Effector memory CD4-positive, alpha-beta T cell (primary cell): ENCODE measurements around the gene KLHL10.

Source experiments
- DNase-seq, 3 donors: peaks; one replicate each; pipeline ENCODE4 v3.0.0-alpha.2; 2020
- H3K27ac ChIP-seq: 2 replicates; pipeline ENCODE4 v1.7.0; 2013; ENCODE audit warnings: mild to moderate bottlenecking, low read length, moderate library complexity; ENCODE audit not compliant: insufficient read depth, poor library complexity, severe bottlenecking
- H3K27me3 ChIP-seq: replicated peaks from 2 replicates; pipeline ENCODE4 v1.7.0; 2013; ENCODE audit warnings: mild to moderate bottlenecking, low read length; ENCODE audit not compliant: insufficient read depth, control insufficient read depth, poor library complexity, severe bottlenecking
- H3K36me3 ChIP-seq: 2 replicates; pipeline ENCODE4 v1.7.0; 2013; ENCODE audit warnings: mild to moderate bottlenecking, low read length, moderate library complexity; ENCODE audit not compliant: control insufficient read depth, insufficient read depth
- H3K4me1 ChIP-seq: 2 replicates; pipeline ENCODE4 v1.7.0; 2013; ENCODE audit warnings: low read length, mild to moderate bottlenecking; ENCODE audit not compliant: control insufficient read depth, insufficient read depth, poor library complexity, severe bottlenecking
- H3K4me3 ChIP-seq: 2 replicates; pipeline ENCODE4 v1.7.0; 2013; ENCODE audit warnings: low read length, low read depth, mild to moderate bottlenecking; ENCODE audit not compliant: insufficient read depth, poor library complexity, severe bottlenecking
- H3K9me3 ChIP-seq: 2 replicates; pipeline ENCODE4 v1.7.0; 2013; ENCODE audit warnings: mild to moderate bottlenecking, low read length, moderate library complexity; ENCODE audit not compliant: control insufficient read depth

The KLHL10 gene

DNA sequence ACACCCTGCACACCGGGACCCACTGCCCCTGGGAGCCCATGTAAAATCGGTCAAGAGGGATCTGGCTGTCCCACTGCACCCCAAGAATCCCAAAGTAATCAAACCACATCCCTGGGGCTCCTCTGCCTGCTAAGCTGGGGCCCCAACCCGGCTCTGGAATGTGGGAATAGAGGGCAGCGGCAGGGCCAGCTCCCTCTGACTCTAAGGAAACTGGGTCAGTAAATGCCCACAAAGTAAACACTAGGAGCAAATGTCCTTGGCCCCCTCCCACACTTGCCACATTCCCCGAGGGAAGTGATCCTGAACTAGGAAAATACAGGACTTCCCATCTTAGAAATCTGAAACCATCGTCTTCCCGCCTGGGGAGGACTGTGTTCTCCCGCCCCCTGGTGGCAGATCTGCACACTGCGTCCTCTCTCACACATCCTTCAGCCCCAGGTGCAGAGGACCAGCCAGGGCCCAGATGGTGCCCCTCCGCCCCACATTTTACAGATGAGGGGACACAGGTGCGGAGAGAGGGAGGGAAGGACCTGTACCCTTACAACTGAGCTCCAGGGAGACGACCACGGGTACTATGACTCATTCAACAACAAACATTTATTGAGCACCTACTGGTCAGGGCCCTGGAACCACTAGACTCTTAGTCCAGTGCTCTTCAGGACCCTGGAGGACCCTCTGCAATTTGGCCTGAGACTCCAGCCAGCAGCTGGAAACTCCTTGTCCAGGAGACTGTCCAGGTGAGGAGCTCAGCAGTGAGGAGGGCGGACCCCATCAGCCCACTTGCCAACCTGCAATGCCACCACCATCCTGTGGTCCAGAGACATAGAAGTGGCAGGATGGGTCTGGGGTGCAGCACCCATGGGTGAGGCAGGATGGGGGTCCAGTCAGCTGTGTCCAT, 36.0 kb upstream of the KLHL10 start:
- no peaks in the 10 kb centered on the region for H3K27me3 ChIP-seq
- peak; percentile 32 to 58 (median 38) for DNase-seq
- H3K4me3 ChIP-seq: no peak overlapping the region
- H3K27ac ChIP-seq: no peak overlapping the region
- no peaks in the 10 kb centered on the region for H3K36me3 ChIP-seq
- H3K4me1 ChIP-seq: no peaks in the 10 kb centered on the region
- no peaks in the 10 kb centered on the region for H3K9me3 ChIP-seq

DNA sequence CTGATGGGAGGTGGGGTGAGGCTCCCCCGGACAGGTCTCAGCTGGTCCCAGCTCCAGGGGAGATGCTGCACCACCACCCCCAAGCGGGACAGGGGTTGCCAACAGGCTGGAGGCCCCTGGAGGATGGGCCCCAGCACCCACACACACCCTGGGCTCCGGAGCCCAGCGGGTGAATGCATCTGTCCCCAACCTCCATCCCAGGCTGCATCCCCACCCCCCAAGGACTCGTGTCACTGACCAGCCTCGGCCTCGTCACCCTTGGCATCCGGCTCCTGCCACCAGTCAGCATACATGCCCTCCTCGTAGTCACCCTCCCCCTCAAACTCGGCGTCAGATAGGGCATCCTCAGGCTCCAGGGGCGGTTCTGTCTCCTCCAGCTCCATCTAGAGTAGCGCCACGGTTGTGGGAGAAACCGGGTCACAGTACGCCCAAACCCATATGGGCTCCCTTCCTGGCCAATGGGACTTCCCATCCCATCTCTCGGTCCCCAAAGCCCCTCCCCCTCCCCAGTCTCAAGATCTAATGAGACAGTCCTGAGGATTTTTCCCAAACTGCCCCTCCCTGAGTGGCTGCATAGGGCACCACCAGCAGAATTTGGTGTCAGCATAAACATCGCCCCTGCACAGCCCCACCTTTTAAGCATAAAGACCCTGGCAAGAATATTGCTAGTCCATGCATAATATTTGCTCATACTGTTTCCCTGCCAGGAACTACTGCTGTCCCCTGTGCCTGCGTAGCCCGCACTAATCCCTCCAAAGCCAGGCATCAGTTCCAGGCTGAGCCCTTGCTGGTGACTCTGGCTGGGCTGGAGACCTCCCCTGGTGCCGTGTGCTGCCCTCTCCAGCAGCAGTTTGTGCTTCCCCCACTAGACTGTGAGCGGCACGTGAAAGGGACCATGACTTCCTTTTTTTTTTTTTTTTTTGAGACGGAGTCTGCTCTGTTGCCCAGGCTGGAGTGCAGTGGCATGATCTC, 34.3 kb upstream of the KLHL10 start:
- Histone ChIP-seq H3K4me3 (no peak overlapping the region), H3K4me1 (no peaks in the 10 kb centered on the region), H3K9me3 (no peaks in the 10 kb centered on the region), H3K27ac (no peak overlapping the region), H3K36me3 (no peaks in the 10 kb centered on the region), H3K27me3 (no peaks in the 10 kb centered on the region)
- no peak for DNase-seq

DNA sequence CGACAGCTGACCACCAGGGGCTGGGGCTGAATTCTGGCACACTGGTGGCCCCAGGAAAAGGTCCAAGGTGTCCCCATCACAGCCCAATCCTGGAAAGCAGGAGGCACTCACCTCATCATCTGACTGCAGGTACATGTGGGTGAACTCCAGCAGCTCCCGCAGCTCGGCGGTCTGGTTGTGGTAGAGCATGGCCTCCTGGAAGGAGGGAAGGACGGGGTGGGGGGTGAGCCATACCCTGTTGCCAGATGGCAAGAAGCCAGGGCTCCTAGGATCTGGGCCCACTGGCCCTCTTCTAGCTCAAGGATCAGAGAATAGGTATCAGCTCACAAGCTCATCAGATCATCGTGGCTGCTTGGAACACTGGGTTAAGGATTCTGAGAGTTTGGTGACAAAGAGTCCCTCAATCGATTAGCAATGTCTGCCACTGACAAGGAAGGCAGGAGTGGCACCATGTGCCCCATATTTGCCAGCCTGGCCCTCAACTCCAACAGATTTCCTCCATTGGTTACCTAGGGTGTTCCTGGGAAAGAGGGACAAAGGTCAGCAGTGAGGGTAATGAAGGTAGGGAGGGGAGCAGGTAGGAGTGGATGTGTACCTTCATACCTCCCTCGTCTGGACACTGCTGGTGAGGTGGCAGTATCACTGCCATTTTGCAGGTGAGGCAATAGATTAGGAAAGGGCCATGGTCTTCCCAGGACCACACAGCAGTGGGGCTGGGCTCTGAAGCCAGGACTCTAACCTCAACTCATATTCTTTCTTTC, 30.8 kb upstream of the KLHL10 start:
- Histone ChIP-seq H3K36me3 (no peaks in the 10 kb centered on the region), H3K9me3 (no peaks in the 10 kb centered on the region), H3K27ac (no peak overlapping the region), H3K27me3 (no peaks in the 10 kb centered on the region), H3K4me1 (peaks cover 13% of the 10 kb centered on the region), H3K4me3 (no peak overlapping the region)
- no peak for DNase-seq

DNA sequence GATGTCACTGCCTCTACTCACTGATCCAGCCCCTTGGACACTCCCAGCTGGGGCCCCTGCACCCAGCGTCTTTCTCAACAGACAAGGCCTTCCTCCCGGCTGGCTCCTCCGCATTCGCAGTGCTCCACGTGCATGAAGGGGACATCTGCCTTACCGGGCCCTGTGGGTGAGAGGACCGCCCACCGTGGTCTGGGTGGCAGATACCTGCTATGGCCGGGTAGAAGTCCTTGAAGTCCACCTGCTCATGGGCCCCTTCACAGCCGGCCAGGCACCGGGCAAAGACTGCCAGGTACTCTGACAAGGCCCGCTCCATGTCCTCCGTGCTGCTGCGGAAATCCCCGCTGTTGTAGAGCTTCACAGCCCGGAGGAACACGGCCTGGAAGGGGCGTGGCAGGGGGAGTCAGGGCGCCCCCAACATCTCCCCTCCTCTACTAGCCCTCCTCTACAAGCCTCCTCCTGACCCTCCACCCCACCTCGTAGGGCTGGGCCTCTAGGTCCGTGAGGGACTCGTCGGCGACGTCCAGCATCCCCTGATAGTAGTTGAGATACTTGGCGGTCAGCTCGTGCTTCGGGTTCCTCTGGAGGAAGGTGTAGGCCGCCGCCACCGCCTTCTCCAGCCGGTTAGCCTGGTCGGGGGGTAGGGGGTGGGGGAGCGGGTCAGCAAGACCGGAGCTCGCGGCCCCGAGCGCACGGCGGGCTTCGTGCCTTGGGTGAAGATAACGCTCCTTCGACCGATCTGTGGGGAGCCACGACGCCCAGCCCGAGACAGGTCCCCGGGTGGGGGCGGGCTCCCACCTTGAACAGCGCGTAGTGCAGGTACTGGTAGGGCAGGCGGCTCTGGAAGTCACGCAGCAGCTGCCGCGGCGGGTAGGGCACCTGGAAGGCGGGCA, 26.7 kb upstream of the KLHL10 start:
- Histone ChIP-seq H3K27ac (no peak overlapping the region), H3K4me3 (peak overlapping the region; percentile 68), H3K4me1 (peaks cover 24% of the 10 kb centered on the region), H3K27me3 (no peaks in the 10 kb centered on the region), H3K9me3 (no peaks in the 10 kb centered on the region), H3K36me3 (no peaks in the 10 kb centered on the region)
- no peak for DNase-seq

DNA sequence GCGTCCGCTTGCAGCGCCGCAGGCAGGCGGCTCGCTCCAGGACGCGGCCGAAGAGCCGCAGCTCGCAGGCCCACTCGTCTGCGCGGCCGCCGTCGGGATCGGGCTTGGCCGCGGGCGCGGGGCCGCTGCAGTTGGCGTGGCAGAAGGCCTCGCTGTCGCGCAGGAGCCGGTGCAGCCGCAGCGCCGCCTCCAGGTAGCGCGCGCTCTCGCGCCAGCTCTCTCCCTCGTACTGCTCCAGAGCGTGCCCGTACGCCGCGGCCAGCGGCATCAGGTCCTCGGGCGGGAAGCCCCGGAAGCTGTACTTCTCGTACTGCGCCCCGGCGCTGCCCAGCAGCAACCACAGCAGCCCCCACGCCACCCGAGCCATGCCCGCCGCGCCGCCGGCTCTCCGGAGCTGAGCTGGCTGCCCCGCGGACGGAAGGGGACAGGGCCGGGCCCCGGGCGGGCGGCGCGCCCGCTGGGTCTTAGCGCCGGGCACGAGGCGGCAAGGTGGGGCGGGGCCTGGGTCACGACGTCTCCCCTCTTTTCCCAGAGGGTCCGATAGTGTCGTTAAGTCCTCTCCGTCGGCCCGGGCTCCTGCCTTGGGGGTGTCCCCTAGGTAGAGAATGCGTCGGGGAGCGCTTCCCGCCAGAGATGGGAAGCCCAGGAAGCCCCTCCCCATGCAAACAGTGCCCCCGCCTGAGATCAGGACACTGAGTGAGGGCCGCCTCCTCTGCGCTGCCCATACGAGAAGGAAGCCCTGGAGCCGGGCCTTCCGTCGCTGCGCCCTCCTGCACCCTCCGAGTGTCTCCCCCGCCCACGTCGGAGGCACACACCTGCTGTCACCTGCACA, 25.9 kb upstream of the KLHL10 start, which contains the start of gene P3H4:
TSS of gene P3H4 (minus strand) at position 401 of the 832 bp plus-strand sequence. CDS start at position 367, 34 bp downstream.
- peak within 1 kb of the TSS; percentile 68 for H3K4me3 ChIP-seq
- peak; percentile 44 to 58 (median 56) for DNase-seq
- peaks cover 24% of the 10 kb centered on the region for H3K4me1 ChIP-seq
- H3K27me3 ChIP-seq: no peaks in the 10 kb centered on the region
- H3K27ac ChIP-seq: peak within 1 kb of the TSS; percentile 42
- no peaks in the 10 kb centered on the region for H3K9me3 ChIP-seq
- no peaks in the 10 kb centered on the region for H3K36me3 ChIP-seq

DNA sequence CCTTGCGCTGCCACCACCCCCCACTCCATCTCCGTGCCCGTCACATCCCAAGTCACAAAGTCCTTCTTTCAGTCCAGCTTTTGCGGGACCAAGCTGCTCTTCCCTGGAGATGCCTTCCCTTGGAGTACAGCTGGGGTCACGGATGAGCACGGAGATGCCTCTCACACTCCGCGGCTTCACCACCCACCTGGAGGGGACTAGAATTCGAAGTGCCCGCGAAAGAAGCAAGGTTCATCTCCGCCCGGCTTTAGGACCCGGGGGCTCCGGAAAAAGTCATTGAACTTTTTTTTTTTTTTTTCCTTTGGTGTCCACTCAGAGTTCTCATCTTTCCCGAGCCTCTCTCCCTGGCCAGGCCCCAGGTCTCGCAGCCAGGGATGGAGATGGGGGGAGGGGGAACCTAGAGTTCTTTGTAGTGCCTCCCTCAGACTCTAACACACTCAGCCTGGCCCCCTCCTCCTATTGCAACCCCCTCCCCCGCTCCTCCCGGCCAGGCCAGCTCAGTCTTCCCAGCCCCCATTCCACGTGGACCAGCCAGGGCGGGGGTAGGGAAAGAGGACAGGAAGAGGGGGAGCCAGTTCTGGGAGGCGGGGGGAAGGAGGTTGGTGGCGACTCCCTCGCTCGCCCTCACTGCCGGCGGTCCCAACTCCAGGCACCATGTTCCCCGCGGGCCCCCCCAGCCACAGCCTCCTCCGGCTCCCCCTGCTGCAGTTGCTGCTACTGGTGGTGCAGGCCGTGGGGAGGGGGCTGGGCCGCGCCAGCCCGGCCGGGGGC, 25.1 kb upstream of the KLHL10 start, which contains the start of gene FKBP10:
TSS of gene FKBP10 (plus strand) at position 624 of the 771 bp plus-strand sequence. CDS start at position 655, 31 bp downstream.
- Histone ChIP-seq H3K4me3 (peak within 1 kb of the TSS; percentile 68), H3K36me3 (no peaks in the 10 kb centered on the region), H3K4me1 (peaks cover 24% of the 10 kb centered on the region), H3K9me3 (no peaks in the 10 kb centered on the region), H3K27ac (peak within 1 kb of the TSS; percentile 42), H3K27me3 (no peaks in the 10 kb centered on the region)
- no peak for DNase-seq

GRCh38 chr17:41813152-41813680, 24.4 kb upstream of the KLHL10 start:
- no peaks in the 10 kb centered on the region for H3K9me3 ChIP-seq
- no peaks in the 10 kb centered on the region for H3K36me3 ChIP-seq
- no peak overlapping the region for H3K4me3 ChIP-seq
- H3K4me1 ChIP-seq: peaks cover 24% of the 10 kb centered on the region
- no peaks in the 10 kb centered on the region for H3K27me3 ChIP-seq
- no peak overlapping the region for H3K27ac ChIP-seq
- DNase-seq: no peak

GRCh38 chr17:41813699-41814124, 23.9 kb upstream of the KLHL10 start:
- no peak overlapping the region for H3K4me3 ChIP-seq

More at GRCh38 chr17:41813699-41814124, 23.9 kb upstream of the KLHL10 start:
- H3K36me3 ChIP-seq: no peaks in the 10 kb centered on the region
- H3K27ac ChIP-seq: no peak overlapping the region
- H3K9me3 ChIP-seq: no peaks in the 10 kb centered on the region
- H3K4me1 ChIP-seq: peaks cover 24% of the 10 kb centered on the region
- no peaks in the 10 kb centered on the region for H3K27me3 ChIP-seq
- no peak for DNase-seq
